ENCODE results near the gene MOB4. TPM values are rescaled to one million over a fixed set of nuclear protein-coding genes. Genes with fewer than 3 reads are reported as not detected.

The MOB4 gene
- total RNA-seq, 1 experiment from 2014 or later: 36.9 TPM

- no peak overlapping the region for H3K9ac ChIP-seq (ENCODE audit: low read length)
- peak; percentile 83 for DNase-seq
These were observed 83.6 kb downstream of the MOB4 start for GRCh38 chr2:197599285-197599965.

GRCh38 chr2:197600306-197600705 lies 84.4 kb downstream of the MOB4 start:
- Histone ChIP-seq H3K36me3 (ENCODE audit: insufficient read depth, low read length) (no peaks in the 10 kb centered on the region), H4K20me1 (ENCODE audit: insufficient read depth, low read depth, low read length) (no peaks in the 10 kb centered on the region), H3K4me2 (ENCODE audit: low read depth, low read length, poor library complexity, severe bottlenecking) (no peak overlapping the region), H3K27me3 (ENCODE audit: low read length) (no peaks in the 10 kb centered on the region), H2AFZ (ENCODE audit: low read length) (no peak overlapping the region), H3K9me3 (ENCODE audit: low read length) (no peaks in the 10 kb centered on the region), H3K27ac (ENCODE audit: low read length) (no peak overlapping the region), H3K79me2 (ENCODE audit: low read length) (no peaks in the 10 kb centered on the region), H3K4me3 (ENCODE audit: low read length) (no peak overlapping the region), H3K4me1 (ENCODE audit: low read length) (0 out of 2 replicates have a peak, but pooled peaks cover 2% of the 10 kb centered on the region), H3K9me2 (replicated peaks; ENCODE audit: insufficient read depth, low read length) (no peaks in the 10 kb centered on the region), H3K9ac (ENCODE audit: low read length) (no peak overlapping the region)
- DNase-seq: peak; percentile 40

More at GRCh38 chr2:197599285-197599965, 83.6 kb downstream of the MOB4 start:
- Histone ChIP-seq H3K27me3 (ENCODE audit: low read length) (no peaks in the 10 kb centered on the region), H3K36me3 (ENCODE audit: insufficient read depth, low read length) (no peaks in the 10 kb centered on the region), H3K79me2 (ENCODE audit: low read length) (no peaks in the 10 kb centered on the region), H3K4me2 (ENCODE audit: low read depth, low read length, poor library complexity, severe bottlenecking) (no peak overlapping the region), H4K20me1 (ENCODE audit: insufficient read depth, low read depth, low read length) (no peaks in the 10 kb centered on the region), H2AFZ (ENCODE audit: low read length) (no peak overlapping the region), H3K9me2 (replicated peaks; ENCODE audit: insufficient read depth, low read length) (no peaks in the 10 kb centered on the region), H3K4me1 (ENCODE audit: low read length) (0 out of 2 replicates have a peak, but pooled peaks cover 2% of the 10 kb centered on the region), H3K4me3 (ENCODE audit: low read length) (no peak overlapping the region), H3K27ac (ENCODE audit: low read length) (no peak overlapping the region), H3K9me3 (ENCODE audit: low read length) (no peaks in the 10 kb centered on the region)

GRCh38 chr2:197601726-197602125 lies 85.9 kb downstream of the MOB4 start:
- H3K9me2 ChIP-seq (replicated peaks; ENCODE audit: insufficient read depth, low read length): no peaks in the 10 kb centered on the region
- no peaks in the 10 kb centered on the region for H3K27me3 ChIP-seq (ENCODE audit: low read length)
- DNase-seq: peak; percentile 21
- H4K20me1 ChIP-seq (ENCODE audit: insufficient read depth, low read depth, low read length): no peaks in the 10 kb centered on the region
- H3K9me3 ChIP-seq (ENCODE audit: low read length): no peaks in the 10 kb centered on the region
- H3K79me2 ChIP-seq (ENCODE audit: low read length): no peaks in the 10 kb centered on the region
- H3K4me2 ChIP-seq (ENCODE audit: low read depth, low read length, poor library complexity, severe bottlenecking): no peak overlapping the region
- no peak overlapping the region for H3K9ac ChIP-seq (ENCODE audit: low read length)
- no peak overlapping the region for H3K4me3 ChIP-seq (ENCODE audit: low read length)
- no peak overlapping the region for H3K27ac ChIP-seq (ENCODE audit: low read length)
- 0 out of 2 replicates have a peak, but pooled peaks cover 2% of the 10 kb centered on the region for H3K4me1 ChIP-seq (ENCODE audit: low read length)
- H2AFZ ChIP-seq (ENCODE audit: low read length): no peak overlapping the region
- H3K36me3 ChIP-seq (ENCODE audit: insufficient read depth, low read length): no peaks in the 10 kb centered on the region

Small RNAs within 50 kb of the gene (small RNA-seq; reads per million reads assigned to genes)
- not detected for gene AC020550.1

Other genes with a start within 250 kb of the MOB4 start
- gene ANKRD44, start 205.3 kb upstream of the MOB4 start, total RNA-seq (2014; rRNA removed; shearing (Covaris generic); ENCODE audit: low replicate concordance): 120 and 153 TPM in 2 replicates
- gene SF3B1, start 81.0 kb upstream of the MOB4 start, total RNA-seq (2014; rRNA removed; shearing (Covaris generic); ENCODE audit: low replicate concordance): 169 and 304 TPM in 2 replicates
- 12.3 and 23.5 TPM in 2 replicates for gene COQ10B, start 62.5 kb upstream of the MOB4 start, total RNA-seq (2014; rRNA removed; shearing (Covaris generic); ENCODE audit: low replicate concordance)
- 241 and 246 TPM in 2 replicates for gene HSPD1, start 16.2 kb upstream of the MOB4 start, total RNA-seq (2014; rRNA removed; shearing (Covaris generic); ENCODE audit: low replicate concordance)
- gene HSPE1, start 15.7 kb upstream of the MOB4 start, total RNA-seq (2014; rRNA removed; shearing (Covaris generic); ENCODE audit: low replicate concordance): 132 and 192 TPM in 2 replicates
- not detected in 2 replicates for gene RFTN2, start 159.5 kb downstream of the MOB4 start, total RNA-seq (2014; rRNA removed; shearing (Covaris generic); ENCODE audit: low replicate concordance)
- 22.6 and 36.4 TPM in 2 replicates for gene MARS2, start 189.3 kb downstream of the MOB4 start, total RNA-seq (2014; rRNA removed; shearing (Covaris generic); ENCODE audit: low replicate concordance)